ENCODE results near the gene AMPH. TPM values are rescaled to one million over a fixed set of nuclear protein-coding genes. Genes with fewer than 3 reads are reported as not detected.

AMPH gene
- total RNA-seq, 1 experiment from 2014 or later, result not detected

GRCh38 chr7:38398725-38399321 is 232.3 kb downstream of the AMPH start:
- RAD21 ChIA-PET (ENCODE audit: low non-redundant PET in 1 of 2, low total read pairs in 2 of 2, uncharacterized antibody in 2 of 2, unreplicated experiment in 2 of 2), result no interaction called here
- BruUV-seq (replicated peaks), result no TSS peak
- no peaks in the 10 kb centered on the region for H3K79me2 ChIP-seq (ENCODE audit: insufficient read depth, low read length)

More at GRCh38 chr7:38398725-38399321, 232.3 kb downstream of the AMPH start:
- no peak overlapping the region for H3K4me2 ChIP-seq (ENCODE audit: low read length)
- H3K9ac ChIP-seq (ENCODE audit: low read length), result no peak overlapping the region
- TF ChIP-seq CTCF (IDR thresholded peaks at IDR 0.05 in 2 of 3, conservative IDR thresholded peaks at IDR 0.05 in 1 of 3; ENCODE audit: borderline replicate concordance in 1 of 3, insufficient read depth in 1 of 3, low read depth in 2 of 3, low read length in 2 of 3) (peak; percentile 65 to 82 (median 69); a peak in 5 of 6 replicates), POLR2A (IDR thresholded peaks at IDR 0.05; ENCODE audit: borderline replicate concordance, extremely low read depth, insufficient read depth, insufficient read length) (no peak), SP1 (IDR thresholded peaks at IDR 0.05; ENCODE audit: low read depth) (no peak), ZFX (IDR thresholded peaks at IDR 0.05) (no peak), RAD21 (IDR thresholded peaks at IDR 0.05; ENCODE audit: low read depth) (peak; percentile 65)
- 0 out of 2 replicates have a peak, but pooled peaks cover 8% of the 10 kb centered on the region for H3K27me3 ChIP-seq (ENCODE audit: insufficient read depth, low read length)
- intact Hi-C loops (cut with micrococcal nuclease), result loop anchor here (2.0 to 5.0 kb wide), 2 partner anchors 262 to 1123 kb away; no protein-coding TSS in a partner anchor
- peak; percentile 33 for DNase-seq (ENCODE audit: low read depth, low spot score)
- POLR2A ChIA-PET, result no interaction called here
- H2AFZ ChIP-seq (ENCODE audit: low read depth, low read length, poor library complexity, severe bottlenecking), result peak overlapping the region; percentile 12
- no peaks in the 10 kb centered on the region for H3K9me3 ChIP-seq (ENCODE audit: control insufficient read depth in 1 of 2, insufficient read depth in 1 of 2, low read depth in 1 of 2, low read length in 2 of 2)
- no peak overlapping the region for H3K4me3 ChIP-seq (replicated peaks in 1 of 2; ENCODE audit: low read depth in 1 of 2, low read length in 2 of 2)
- no peaks in the 10 kb centered on the region for H4K20me1 ChIP-seq (ENCODE audit: insufficient read depth)
- H3K9me2 ChIP-seq (ENCODE audit: insufficient read depth), result no peaks in the 10 kb centered on the region
- no peaks in the 10 kb centered on the region for H3K4me1 ChIP-seq (ENCODE audit: control insufficient read depth in 1 of 2, insufficient read depth in 2 of 2, low read length in 2 of 2)
- no peaks in the 10 kb centered on the region for H3K36me3 ChIP-seq (ENCODE audit: control insufficient read depth in 1 of 2, insufficient read depth in 2 of 2, low read length in 2 of 2)
- CTCF ChIA-PET, result interaction anchor here (1.0 to 1.9 kb wide), 11 partner anchors 8 to 262 kb away, joined by 3 to 10 read pairs (median 6); no protein-coding TSS in a partner anchor
- H3K27ac ChIP-seq (ENCODE audit: low read depth, low read length), result no peak overlapping the region
- peak; percentile 80 for ATAC-seq

All from HCT116 (cell line).